Stimulated activated effector memory CD8-positive, alpha-beta T cell treated with anti-CD3 and anti-CD28 coated beads, Interleukin-12 subunit alpha, Interleukin-12 subunit beta, amount 100 ng/mL, for 72 hours (primary cell): Measurements from ENCODE around the gene ALG3.
A peak's percentile ranks its signal among the peaks of the same experiment; 100 is the strongest.

Source experiments
- ATAC-seq: fragments of 150-1000 bp; cut with Tn5 transposase; 2 replicates; pipeline ENCODE4 v1.10.0; 2021
- DNase-seq, 2 donors: peaks; one replicate each; pipeline ENCODE4 v3.0.0; 2021 to 2022; ENCODE audit warnings: low spot score in 2 of 2
- H3K27ac Mint-ChIP-seq: one replicate; pipeline ENCODE4 v1.8.0; 2022; ENCODE audit warnings: mild to moderate bottlenecking, mixed read lengths
- H3K36me3 Mint-ChIP-seq: one replicate; pipeline ENCODE4 v1.8.0; 2022; ENCODE audit warnings: mild to moderate bottlenecking, mixed read lengths
- H3K4me1 Mint-ChIP-seq: one replicate; pipeline ENCODE4 v1.8.0; 2022; ENCODE audit warnings: mixed read lengths
- H3K4me3 Mint-ChIP-seq: one replicate; pipeline ENCODE4 v1.8.0; 2022; ENCODE audit warnings: mild to moderate bottlenecking, mixed read lengths
- H3K9me3 Mint-ChIP-seq: one replicate; pipeline ENCODE4 v1.8.0; 2022; ENCODE audit warnings: mixed read lengths

ALG3 gene

DNA sequence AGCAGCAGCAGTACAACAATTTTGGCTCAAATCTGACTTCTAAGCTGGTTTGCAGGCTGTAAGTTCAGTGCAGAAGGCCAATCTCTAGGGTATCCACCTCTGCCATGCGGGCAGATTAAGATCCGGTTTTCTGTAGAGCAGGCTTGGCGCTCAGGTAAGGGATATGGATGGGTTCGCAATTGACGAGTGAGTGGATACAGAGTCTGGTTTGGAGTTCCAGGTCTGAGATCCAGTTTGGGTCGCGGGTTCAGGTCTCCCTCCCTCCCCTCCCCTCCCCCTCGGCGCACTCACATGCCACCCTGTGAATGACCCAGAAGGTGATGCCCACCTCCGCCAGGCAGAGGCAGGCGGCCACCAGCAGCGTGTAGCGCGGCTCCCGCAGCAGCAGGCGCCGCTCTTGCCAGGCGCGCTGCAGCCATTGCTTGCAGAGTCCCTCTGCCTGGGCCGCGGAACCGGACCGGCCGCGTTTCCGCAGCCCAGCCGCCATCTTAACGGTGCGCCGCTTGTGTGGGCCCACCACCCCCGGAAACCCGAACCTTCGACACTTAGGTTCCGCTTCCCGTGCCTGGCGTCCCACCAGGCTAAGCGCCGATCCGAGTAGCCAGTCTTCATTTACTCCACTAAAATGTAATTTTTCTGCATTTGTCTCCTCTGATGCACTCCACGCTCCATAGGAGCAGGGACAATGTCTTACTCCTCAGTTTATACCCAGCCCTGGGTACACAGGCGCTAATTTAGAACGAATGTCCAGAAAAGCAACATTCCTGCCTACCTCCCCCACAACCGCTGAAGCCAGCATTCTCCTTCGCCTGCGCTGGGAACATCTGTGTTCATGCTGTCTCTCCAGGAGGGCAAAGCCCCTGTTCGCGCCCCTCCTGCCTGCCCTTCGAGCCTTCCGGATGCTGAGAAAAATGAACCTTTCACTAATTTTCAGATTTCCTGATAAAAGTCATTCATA lies at the start of gene ALG3:
Gene ALG3 (minus strand): TSS at position 509 of the 958 bp plus-strand sequence. CDS start 22 bp downstream, at position 487.
- peaks cover 40% of the 10 kb centered on the region for H3K36me3 Mint-ChIP-seq
- H3K27ac Mint-ChIP-seq: peak within 1 kb of the TSS; percentile 100
- H3K4me3 Mint-ChIP-seq: peak within 1 kb of the TSS; percentile 99
- peaks cover 36% of the 10 kb centered on the region for H3K4me1 Mint-ChIP-seq
- DNase-seq (peak; percentile 89 to 95), ATAC-seq (peak; percentile 75)
- H3K9me3 Mint-ChIP-seq: no peaks in the 10 kb centered on the region

- Mint-ChIP-seq H3K9me3 (no peaks in the 10 kb centered on the region), H3K4me1 (peaks cover 27% of the 10 kb centered on the region), H3K36me3 (peaks cover 22% of the 10 kb centered on the region), H3K27ac (no peak overlapping the region), H3K4me3 (peak overlapping the region; percentile 94)
- DNase-seq (no peak), ATAC-seq (no peak)
These were observed 47.9 kb upstream of the ALG3 start for GRCh38 chr3:184296616-184297015.

DNA sequence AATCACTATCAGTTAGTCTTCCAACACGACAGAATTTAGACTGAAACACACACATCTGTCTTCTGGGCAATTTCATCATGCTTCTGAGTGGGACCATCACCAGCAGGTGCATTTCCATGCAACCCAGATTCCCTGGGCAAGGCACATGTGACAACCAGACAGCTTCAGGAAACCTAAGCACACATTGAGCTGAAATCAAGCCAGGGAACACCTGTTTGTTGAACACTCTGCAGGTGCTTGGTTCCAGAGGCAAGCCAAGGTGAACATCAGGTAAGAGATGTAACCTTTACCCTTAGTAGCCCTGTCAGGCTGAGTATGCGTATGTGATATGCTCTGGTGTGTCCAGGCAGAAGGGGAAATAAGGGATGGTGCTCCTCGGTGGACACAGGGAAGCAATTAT lies 47.0 kb upstream of the ALG3 start:
- DNase-seq (no peak), ATAC-seq (no peak)
- Mint-ChIP-seq H3K36me3 (peaks cover 13% of the 10 kb centered on the region), H3K4me1 (peaks cover 22% of the 10 kb centered on the region), H3K4me3 (no peak overlapping the region), H3K27ac (no peak overlapping the region), H3K9me3 (no peaks in the 10 kb centered on the region)

GRCh38 chr3:184291738-184292445 lies 43.1 kb upstream of the ALG3 start:
- H3K9me3 Mint-ChIP-seq: no peaks in the 10 kb centered on the region
- H3K36me3 Mint-ChIP-seq: peaks cover under 1% of the 10 kb centered on the region
- ATAC-seq (no peak), DNase-seq (no peak)
- no peak overlapping the region for H3K27ac Mint-ChIP-seq
- no peaks in the 10 kb centered on the region for H3K4me1 Mint-ChIP-seq
- no peak overlapping the region for H3K4me3 Mint-ChIP-seq

GRCh38 chr3:184291044-184291737 lies 42.4 kb upstream of the ALG3 start:
- Mint-ChIP-seq H3K9me3 (no peaks in the 10 kb centered on the region), H3K36me3 (peaks cover 4% of the 10 kb centered on the region)
- no peak for ATAC-seq

DNA sequence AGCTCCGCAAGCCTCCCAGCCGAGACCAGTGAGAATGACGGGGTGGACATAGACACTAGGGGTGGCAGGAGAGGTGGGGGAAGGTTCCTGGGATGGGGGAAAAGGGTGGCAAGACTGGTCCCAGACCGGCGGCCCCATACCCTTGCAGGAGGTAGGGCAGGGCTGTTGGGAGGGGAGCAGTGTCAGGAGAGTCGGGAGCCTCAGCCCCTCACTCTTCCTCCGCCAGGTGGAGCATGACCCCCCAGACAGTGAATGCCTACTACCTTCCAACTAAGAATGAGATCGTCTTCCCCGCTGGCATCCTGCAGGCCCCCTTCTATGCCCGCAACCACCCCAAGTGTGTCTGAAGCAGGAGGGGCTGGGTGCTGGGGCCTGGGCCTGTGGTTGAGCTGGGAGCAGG lies 41.6 kb upstream of the ALG3 start:
- Mint-ChIP-seq H3K4me3 (no peak overlapping the region), H3K27ac (no peak overlapping the region), H3K4me1 (no peaks in the 10 kb centered on the region), H3K9me3 (no peaks in the 10 kb centered on the region), H3K36me3 (peaks cover 4% of the 10 kb centered on the region)
- DNase-seq: no peak
- no peak for ATAC-seq

More at GRCh38 chr3:184291044-184291737, 42.4 kb upstream of the ALG3 start:
- no peak overlapping the region for H3K4me3 Mint-ChIP-seq
- H3K27ac Mint-ChIP-seq: no peak overlapping the region
- H3K4me1 Mint-ChIP-seq: no peaks in the 10 kb centered on the region
- no peak for DNase-seq

DNA sequence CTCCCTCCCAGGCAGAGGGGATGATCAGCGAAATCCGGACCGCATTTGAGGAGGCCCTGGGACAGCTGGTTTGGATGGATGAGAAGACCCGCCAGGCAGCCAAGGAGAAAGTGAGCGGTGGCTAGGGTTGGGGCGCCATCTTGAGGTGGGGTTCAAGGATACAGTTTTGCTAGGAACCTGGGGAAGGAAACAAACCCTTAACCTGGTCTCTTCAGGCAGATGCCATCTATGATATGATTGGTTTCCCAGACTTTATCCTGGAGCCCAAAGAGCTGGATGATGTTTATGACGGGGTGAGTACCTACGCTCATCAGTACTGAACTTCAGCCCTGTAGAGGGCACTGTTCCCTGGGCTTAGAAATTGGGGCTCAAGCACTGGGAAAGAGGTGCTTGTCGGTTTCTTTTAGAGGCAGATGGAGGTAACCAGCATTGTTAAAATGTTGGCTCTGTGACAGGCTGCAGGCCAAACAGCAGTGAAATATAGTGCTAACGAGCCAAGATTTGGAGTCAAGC lies 40.7 kb upstream of the ALG3 start:
- Mint-ChIP-seq H3K4me3 (no peak overlapping the region), H3K4me1 (no peaks in the 10 kb centered on the region), H3K27ac (no peak overlapping the region), H3K36me3 (peaks cover 4% of the 10 kb centered on the region), H3K9me3 (no peaks in the 10 kb centered on the region)
- DNase-seq: peak; percentile 51 to 83
- ATAC-seq: peak; percentile 69

- peak; percentile 55 for ATAC-seq
- H3K9me3 Mint-ChIP-seq: no peaks in the 10 kb centered on the region
- no peak overlapping the region for H3K4me3 Mint-ChIP-seq
- DNase-seq: no peak
- no peaks in the 10 kb centered on the region for H3K4me1 Mint-ChIP-seq
- peaks cover 4% of the 10 kb centered on the region for H3K36me3 Mint-ChIP-seq
- no peak overlapping the region for H3K27ac Mint-ChIP-seq
These were observed 35.9 kb upstream of the ALG3 start for GRCh38 chr3:184284696-184285095.

DNA sequence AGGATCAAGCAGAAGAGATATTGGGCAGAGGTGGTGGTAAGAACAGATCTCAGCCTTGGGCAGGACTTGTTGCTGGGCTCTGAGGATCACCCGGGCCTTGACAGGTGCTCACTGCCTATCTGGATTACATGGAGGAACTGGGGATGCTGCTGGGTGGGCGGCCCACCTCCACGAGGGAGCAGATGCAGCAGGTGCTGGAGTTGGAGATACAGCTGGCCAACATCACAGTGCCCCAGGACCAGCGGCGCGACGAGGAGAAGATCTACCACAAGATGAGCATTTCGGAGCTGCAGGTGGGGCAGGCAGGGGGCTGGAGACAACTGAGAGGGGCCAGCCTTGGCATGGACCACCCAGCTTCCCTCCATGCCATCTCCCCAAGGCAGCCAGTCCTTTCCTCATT lies 34.9 kb upstream of the ALG3 start:
- Mint-ChIP-seq H3K9me3 (no peaks in the 10 kb centered on the region), H3K27ac (no peak overlapping the region), H3K4me1 (no peaks in the 10 kb centered on the region), H3K36me3 (peaks cover 4% of the 10 kb centered on the region), H3K4me3 (no peak overlapping the region)
- ATAC-seq (no peak), DNase-seq (no peak)

DNA sequence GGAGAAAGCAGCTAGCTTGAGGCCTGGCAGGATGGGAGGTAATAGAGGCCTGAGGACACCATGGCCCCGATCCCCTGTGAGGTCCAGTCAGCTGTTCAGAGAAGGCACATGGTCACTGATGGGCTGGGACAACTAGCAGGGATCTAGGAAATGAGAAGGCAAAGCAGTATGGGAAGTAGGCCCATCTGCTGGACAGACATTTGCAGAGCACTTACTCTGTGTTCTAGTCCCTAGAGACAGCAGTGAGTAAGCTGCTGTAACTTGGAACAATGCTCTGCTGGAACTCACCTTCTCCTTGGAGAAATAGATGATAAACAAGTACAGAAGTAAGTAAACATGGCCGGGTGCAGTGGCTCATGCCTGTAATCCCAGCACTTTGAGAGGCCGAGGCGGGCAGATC lies 34.2 kb upstream of the ALG3 start:
- ATAC-seq (no peak), DNase-seq (no peak)
- no peaks in the 10 kb centered on the region for H3K9me3 Mint-ChIP-seq
- peaks cover 4% of the 10 kb centered on the region for H3K36me3 Mint-ChIP-seq
- no peak overlapping the region for H3K27ac Mint-ChIP-seq
- no peak overlapping the region for H3K4me3 Mint-ChIP-seq
- no peaks in the 10 kb centered on the region for H3K4me1 Mint-ChIP-seq

DNA sequence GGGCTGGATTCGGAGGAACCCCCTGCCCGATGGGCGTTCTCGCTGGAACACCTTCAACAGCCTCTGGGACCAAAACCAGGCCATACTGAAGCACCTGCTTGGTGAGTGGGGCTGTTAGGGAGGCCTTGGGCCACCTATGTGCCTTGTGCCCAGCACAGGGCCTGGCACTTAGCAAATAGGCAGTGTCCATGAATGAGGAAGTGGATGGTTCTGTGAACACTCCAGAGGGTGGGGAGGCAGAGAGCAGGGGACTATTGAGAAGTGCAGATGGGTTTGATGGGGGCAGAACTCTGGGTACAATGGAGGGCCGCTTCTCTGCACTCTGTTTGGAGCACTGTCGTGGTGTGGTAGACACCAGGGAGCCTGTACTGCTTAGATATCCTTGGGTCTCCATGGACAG lies 28.6 kb upstream of the ALG3 start:
- H3K4me1 Mint-ChIP-seq: peaks cover 7% of the 10 kb centered on the region
- ATAC-seq: no peak
- H3K36me3 Mint-ChIP-seq: no peaks in the 10 kb centered on the region
- no peak for DNase-seq
- no peaks in the 10 kb centered on the region for H3K9me3 Mint-ChIP-seq
- no peak overlapping the region for H3K4me3 Mint-ChIP-seq
- H3K27ac Mint-ChIP-seq: no peak overlapping the region

DNA sequence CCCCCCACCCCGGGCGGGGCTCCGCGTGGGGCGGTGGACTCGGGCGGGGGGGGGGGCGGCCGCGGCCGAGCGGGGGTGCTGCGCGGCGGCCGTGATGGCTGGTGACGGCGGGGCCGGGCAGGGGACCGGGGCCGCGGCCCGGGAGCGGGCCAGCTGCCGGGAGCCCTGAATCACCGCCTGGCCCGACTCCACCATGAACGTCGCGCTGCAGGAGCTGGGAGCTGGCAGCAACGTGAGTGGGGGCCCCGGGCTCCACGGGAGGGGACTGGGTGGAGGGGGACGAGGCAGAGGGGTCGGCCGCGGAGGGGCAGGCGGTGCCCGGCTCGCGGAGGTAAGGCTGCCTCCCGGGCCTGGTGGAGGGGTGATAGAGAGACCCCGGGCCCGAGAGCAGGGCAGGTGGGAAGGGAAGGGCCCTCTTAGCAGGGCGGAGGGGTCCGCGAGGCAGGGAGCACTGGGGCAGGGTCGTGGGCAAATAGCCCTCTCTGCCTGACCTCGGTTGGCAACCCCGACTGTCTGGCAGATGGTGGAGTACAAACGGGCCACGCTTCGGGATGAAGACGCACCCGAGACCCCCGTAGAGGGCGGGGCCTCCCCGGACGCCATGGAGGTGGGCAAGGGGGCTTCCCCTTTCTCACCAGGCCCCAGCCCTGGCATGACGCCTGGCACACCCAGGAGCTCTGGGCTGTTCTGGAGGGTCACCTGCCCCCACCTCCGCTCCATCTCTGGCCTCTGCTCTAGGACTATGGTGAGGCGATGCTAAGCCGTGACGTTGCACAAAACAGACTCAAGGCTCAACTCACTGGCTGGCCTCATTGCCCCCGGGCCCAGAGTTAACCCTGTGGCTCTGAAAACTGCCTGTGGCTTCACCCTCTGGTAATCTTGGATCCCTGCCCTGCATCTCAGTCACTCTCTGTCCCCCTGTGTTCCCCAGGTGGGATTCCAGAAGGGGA lies 27.5 kb upstream of the ALG3 start, which contains the start of gene ECE2:
Gene ECE2 (plus strand): TSS at position 62 of the 950 bp plus-strand sequence. CDS start 132 bp downstream, at position 194.
- Mint-ChIP-seq H3K4me3 (peak within 1 kb of the TSS; percentile 6), H3K9me3 (no peaks in the 10 kb centered on the region), H3K36me3 (no peaks in the 10 kb centered on the region), H3K27ac (no peak within 1 kb of the TSS), H3K4me1 (peaks cover 7% of the 10 kb centered on the region)
- ATAC-seq (no peak), DNase-seq (no peak)

DNA sequence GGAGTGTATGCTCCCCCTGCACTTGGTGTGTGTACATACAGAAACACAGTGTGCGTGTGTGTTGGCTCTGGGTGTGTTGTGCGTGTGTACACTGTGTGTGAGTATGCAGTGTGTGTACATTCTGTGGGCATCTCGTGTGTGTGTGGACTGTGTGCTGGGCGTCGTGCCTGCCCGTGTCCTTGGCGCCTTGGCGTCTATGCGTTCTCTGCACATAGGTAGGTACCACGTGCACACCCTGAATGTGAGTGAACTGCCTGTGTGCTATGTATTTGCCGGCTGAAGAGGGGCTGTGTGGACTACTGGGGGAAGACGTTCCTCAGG lies 26.6 kb upstream of the ALG3 start:
- DNase-seq (no peak), ATAC-seq (no peak)
- Mint-ChIP-seq H3K9me3 (no peaks in the 10 kb centered on the region), H3K4me3 (peak overlapping the region; percentile 6), H3K36me3 (no peaks in the 10 kb centered on the region), H3K4me1 (peaks cover 7% of the 10 kb centered on the region), H3K27ac (no peak overlapping the region)

- H3K4me1 Mint-ChIP-seq: peaks cover 7% of the 10 kb centered on the region
- DNase-seq: no peak
- H3K36me3 Mint-ChIP-seq: no peaks in the 10 kb centered on the region
- no peak overlapping the region for H3K27ac Mint-ChIP-seq
- no peak overlapping the region for H3K4me3 Mint-ChIP-seq
- ATAC-seq: no peak
- no peaks in the 10 kb centered on the region for H3K9me3 Mint-ChIP-seq
These were observed 23.5 kb upstream of the ALG3 start for GRCh38 chr3:184272269-184272668.
